A549 treated with AZD2906 at 1 μM for 4 hours (cell line): Measurements from ENCODE around the gene LEFTY2. TPM values are rescaled to one million over a fixed set of nuclear protein-coding genes. Genes with fewer than 3 reads are reported as not detected.

Experiments used
- total RNA-seq: library from RNA; stranded (reverse); fragments of 200-300 nt; extraction: Qiagen RNA extraction; gene quantifications from 5 replicates; pipeline ENCODE4 v1.2.3, GENCODE V29; 2022

The LEFTY2 gene, protein sequence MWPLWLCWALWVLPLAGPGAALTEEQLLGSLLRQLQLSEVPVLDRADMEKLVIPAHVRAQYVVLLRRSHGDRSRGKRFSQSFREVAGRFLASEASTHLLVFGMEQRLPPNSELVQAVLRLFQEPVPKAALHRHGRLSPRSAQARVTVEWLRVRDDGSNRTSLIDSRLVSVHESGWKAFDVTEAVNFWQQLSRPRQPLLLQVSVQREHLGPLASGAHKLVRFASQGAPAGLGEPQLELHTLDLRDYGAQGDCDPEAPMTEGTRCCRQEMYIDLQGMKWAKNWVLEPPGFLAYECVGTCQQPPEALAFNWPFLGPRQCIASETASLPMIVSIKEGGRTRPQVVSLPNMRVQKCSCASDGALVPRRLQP
- 0.07 to 0.43 TPM (median 0.17 TPM) in 4 of 5 replicates, not detected in the other for total RNA-seq

DNA sequence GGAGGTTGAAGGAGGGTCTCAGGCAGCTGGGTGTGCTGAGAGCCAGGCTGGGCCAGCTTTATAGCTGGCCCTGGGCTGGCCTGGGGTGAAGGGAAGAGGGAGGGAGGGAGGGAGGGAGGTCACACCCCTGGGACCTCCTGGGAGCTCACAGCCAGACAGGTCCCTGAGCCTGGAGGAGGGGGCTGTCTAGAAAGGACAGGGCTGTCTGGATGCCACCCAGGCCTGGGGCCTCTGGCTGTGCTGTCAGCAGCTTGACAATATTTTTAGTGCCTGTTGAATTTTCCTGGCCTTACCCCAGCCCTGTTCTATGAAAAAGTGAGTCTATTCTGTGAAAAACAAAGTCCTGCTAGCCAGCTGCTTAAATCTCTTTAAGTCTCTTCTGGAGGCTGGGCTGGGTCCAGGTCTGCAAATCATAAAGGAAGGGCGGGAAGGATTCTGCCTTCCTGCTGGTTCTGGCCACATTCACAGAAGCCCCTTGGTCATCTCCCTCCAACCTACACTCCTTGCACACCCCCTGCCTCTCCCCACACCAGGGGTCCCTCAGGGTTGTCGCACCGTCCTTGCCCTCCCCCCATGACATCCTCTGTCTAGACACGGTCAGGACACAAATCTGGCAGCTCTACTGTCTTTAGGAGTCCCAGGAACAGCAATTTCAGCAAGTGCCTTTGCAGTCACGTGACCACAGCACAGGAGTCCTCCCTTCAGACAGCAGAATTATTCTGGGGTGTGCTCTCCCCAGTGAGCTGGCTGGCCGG is at the start of gene LEFTY2:
Gene LEFTY2, minus strand, starts transcription at position 34 of the 755 bp plus-strand sequence. CDS start 80 bp downstream, outside the sequence.

DNA sequence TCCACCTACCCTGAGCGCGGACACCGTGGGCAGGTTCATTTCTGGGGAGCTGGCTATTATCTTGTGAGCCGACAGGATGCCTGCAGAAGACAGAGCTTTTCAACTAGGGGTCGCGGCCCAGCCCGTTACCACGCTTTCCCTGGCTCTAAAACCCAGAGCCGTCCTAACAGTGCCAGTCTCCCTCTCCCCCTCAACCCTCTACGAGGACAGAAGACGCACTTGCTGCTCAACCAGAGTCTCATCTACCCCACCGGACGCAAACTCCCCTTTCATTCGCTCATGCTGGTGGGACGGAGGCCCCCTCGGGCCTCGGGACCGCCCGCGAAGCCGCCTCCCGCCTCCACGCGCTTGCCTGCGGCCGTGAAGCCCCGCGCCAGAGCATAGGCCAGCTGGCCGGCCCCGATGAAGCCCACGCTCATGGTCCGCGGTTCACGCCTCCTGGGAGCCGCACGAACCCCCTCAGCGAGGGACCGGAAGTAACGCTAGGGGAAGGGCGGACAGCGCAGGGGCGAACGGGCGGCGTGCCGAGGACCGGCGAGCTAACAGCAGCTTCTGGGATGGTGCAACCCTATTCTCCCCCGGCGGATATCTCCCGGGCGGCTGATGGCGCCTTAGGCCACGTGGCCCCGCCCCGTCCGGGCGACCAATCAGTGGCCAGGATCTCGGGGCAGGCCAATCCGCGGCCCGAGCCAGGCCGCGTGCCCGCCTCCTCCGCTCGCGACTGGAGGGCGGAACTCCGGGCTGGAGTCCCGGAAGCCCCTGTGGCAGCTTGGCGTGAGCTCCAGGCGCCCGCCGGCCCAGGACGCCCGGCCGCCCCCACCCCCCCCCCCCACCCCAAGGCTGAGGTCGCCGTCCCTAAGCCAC is 17.1 kb downstream of the LEFTY2 start, which contains the start of gene PYCR2:
Gene PYCR2, minus strand, starts transcription at position 559 of the 864 bp plus-strand sequence. Its CDS starts 140 bp downstream, at position 419.

DNA sequence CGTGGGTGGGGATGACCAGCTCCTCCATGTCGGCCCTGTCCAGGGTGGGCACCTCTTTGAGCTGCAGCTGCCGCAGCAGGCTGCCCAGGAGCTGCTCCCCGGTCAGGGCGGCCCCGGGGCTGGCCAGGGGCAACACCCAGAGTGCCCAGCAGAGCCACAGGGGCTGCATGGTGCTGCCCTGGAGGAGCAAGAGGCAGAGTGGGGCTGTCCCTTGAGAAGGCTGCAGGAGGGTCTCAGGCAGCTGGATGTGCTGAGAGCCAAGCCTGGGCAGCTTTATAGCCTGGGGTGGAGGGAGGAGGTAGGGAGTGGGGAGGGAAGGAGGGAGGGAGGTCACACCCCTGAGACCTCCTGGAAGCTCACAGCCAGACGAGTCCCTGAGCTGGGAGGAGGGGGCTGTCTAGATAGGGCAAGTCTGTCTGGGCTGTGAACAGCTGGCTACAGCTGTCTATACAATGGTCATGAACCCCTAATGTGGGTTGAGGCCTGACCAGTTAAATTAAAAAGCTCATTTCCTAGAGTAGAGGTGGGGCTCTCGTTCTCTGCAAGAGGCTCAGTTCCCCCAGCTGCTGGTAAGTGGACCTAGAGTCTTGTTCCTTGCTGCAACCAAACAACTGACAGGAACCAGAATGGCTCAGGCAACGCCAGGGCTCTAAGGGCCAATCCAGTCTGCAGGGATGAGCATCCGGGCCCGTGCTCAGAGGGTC is 52.0 kb downstream of the LEFTY2 start, which contains the start of gene LEFTY1:
Gene LEFTY1, minus strand, starts transcription at position 249 of the 704 bp plus-strand sequence. Its CDS starts 80 bp downstream, at position 169.

Other genes starting within 250 kb of the LEFTY2 start
- 228 to 358 TPM (median 234 TPM) in 5 replicates for gene SRP9, start 163.4 kb downstream of the LEFTY2 start, total RNA-seq
- gene EPHX1, start 131.1 kb downstream of the LEFTY2 start, total RNA-seq = 185 to 242 TPM (median 211 TPM) in 5 replicates
- gene TMEM63A, start 58.8 kb downstream of the LEFTY2 start, total RNA-seq = 4.2 to 6.8 TPM (median 5.8 TPM) in 5 replicates
- gene LEFTY1, start 52.1 kb downstream of the LEFTY2 start, total RNA-seq = 0.85 to 1.9 TPM (median 1.4 TPM) in 5 replicates
- gene PYCR2, start 17.0 kb downstream of the LEFTY2 start, total RNA-seq = 43.9 to 55.6 TPM (median 54.4 TPM) in 5 replicates
- 6.0 to 11.6 TPM (median 7.0 TPM) in 5 replicates for gene SDE2, start 58.1 kb upstream of the LEFTY2 start, total RNA-seq
- gene H3-3A, start 121.5 kb upstream of the LEFTY2 start, total RNA-seq = 419 to 461 TPM (median 440 TPM) in 5 replicates
- gene ACBD3, start 245.5 kb upstream of the LEFTY2 start, total RNA-seq = 23.0 to 27.2 TPM (median 25.8 TPM) in 5 replicates